NCI-H1048 (cell line): ENCODE results near the gene KCNK10.
"Not testable (repeated sequence)": the region's sequence is repeated elsewhere in the genome, so short reads cannot be mapped to it uniquely, and the experiment has no call there.

Experiments used
- DNase-seq: peaks from one replicate; lab custom pipeline; 2025; lab: John Stamatoyannopoulos, UW

KCNK10 gene

DNA sequence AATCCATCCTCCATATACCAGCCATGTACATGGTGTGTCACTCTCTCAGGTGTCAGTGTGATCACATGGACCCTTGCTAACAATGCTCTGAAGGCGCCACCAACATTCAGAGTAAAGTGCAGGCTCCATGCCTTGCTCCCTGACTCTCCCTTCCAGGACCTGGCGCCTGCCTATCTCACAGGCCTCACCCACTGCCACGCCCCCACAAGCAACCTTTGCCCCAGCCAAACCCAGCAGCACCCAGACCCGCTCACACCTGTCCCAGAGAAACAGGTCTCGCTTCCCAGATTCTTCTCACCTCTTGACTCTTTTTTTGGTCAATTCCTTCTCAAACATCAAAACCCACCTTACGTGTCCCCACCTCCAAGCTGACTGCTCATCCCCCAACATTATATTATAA is 52.3 kb downstream of the KCNK10 start:
- no peak for DNase-seq

DNA sequence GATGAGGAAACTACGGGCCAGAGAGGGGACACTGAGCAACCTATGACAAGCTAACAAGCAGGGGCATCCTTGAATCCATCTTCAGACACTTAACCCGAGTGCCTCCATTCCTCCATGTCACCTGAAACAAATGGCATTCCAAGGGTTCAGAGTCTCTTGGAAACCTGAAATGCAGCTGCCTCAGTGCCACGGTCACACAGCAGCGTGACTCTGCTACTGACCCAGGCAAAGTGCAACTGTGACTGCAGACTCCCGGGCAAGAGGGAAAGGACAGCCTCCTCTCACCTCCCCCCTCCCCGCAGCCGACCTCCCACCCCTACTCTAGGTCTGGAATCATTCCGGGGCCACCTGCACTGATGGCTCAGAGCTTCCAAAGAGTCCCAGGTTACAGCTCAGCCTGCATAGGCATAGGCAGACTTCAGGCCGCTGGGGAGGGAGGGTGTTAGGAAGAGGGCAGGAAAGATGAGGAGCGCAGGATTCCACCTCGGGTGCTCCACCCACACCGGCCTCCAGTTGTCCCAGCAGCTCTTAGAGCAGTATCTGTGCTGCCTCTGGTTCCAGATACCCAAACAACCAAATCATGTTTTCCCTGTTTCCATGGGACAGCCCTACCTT is 53.2 kb downstream of the KCNK10 start:
- no peak for DNase-seq

DNA sequence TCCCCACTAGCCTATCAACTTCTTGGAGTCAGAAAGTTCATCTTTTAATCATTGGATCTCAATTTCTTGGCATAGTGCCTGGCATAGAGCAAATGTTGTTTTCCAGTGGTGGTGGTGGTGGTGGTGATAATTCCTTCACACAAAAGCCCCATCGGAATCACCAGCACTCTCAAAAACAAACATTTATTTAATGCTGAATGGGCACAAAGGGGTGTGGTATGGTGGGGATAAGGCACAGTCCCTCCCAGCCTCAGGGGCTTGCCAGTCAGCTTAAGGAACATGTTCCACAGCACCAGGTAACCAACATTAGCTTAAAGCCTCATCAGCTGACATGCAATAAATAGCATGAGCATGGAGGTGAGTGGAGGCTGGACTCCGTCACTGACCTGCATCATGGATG is 56.6 kb downstream of the KCNK10 start:
- no peak for DNase-seq

DNA sequence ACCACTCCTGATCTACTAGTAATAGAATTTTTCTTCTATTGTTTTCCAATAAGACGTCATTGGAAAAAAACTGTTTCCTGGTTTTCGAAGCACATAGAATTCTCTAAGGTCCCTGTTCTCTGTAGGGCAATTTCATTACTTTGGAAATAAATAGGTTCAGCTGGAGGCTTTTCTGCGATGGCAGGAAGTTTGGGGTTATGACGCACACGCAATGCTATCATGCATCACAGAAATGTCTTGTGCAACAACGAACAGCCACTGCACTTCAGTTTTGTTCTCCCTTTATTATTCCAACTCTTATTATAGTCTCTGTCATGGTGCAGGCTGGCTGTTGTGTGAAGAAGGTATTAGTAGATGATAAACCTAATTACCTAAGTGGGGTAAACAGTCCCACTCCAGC is 59.0 kb downstream of the KCNK10 start:
- DNase-seq = no peak

DNA sequence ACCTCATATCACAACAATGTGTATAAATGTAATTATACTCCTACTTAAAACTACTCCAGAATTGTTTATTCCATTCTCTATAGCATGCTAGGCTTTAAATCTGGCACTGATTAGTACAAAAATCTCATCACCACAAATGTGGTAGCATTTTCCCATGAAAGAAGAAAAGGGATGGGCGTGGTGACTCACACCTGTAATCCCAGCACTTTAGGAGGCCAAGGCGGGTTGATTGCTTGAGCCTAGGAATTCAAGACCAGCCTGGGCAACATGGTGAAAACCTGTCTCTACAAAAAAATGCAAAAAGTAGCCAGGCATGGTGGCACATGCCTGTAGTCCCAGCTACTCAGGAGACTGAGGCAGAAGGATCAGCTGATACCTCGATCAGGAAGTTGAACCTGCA is 61.8 kb downstream of the KCNK10 start:
- DNase-seq = not testable (repeated sequence)

DNA sequence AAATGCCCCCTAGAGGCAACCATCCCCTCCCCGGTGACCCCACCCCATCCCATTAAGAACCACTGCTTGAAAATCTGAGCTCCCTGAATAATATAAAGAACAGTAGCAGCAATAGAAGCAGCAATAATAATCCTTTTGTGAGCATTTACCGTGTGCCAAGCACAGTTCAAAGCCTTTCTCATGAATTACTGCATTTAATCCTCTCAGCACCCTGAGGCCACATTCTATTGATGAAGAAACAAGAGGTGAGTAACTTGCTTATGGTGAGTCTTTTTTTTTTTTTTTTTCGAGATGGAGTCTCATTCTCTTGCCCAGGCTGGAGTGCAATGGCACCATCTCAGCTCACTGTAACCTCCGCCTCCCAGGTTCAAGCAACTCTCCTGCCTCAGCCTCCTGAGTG is 65.0 kb downstream of the KCNK10 start:
- no peak for DNase-seq

DNA sequence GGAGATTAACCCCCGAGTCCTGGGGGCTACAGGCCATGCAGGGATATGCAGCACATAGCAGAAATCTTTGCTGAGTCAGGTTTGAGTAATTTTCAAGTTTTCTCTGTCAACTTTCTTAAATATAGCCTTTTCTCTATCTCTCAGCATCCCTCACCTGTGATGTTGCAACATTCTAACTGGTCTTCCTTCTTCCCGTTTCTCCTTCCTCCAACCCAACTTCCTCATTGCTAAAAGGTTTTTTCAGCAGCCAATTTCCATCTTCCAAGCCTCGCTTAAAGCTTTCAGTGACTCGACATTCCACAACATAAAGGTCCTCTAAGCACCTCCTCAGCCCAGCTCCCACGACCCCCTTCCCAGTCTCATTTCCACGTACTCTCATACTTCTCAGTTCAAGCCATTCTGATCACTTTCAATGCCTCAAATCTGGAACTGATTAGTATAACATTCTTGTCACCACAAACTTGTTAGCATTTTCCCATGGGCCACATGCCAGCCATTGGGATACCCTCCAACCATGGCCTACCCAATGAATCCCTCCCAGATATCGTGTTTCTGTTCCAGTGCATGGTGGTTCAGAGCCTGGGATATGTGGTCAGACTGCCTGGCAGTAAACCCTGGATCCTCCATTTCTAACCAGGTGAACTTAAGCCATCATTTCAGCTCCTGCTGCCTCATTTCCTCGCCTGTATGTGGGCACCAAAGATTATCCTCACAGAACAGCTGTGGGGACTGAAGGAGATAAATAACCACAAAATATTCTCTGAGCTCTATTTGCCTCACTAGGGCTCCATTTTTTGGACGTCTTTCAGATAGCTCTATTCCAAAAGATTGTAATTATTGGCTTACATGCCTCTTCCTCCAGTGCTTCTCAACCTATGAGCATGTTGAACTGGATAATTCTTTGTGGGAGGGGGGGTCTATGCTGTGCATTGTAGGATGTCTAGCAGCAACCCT is 65.8 kb downstream of the KCNK10 start:
- no peak for DNase-seq

DNA sequence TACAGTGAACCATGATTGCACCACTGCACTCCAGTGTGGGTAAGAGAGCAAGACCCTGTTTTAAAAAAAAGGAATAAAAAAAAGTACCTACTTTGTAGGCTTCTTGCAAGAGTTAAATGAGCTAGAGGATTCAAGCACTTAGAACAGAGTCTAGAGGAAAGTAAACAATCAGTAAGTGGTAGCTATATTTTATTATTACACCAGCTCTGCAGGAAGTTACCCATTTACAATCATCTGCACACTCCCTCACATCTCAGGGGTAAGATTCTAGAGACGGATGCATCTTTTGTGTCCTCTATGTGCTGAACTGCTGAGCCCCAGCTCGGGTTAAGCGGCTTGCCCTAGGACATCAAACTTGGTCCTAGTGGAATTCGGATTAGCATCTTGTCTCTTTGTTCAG is 67.3 kb downstream of the KCNK10 start:
- DNase-seq = no peak

DNA sequence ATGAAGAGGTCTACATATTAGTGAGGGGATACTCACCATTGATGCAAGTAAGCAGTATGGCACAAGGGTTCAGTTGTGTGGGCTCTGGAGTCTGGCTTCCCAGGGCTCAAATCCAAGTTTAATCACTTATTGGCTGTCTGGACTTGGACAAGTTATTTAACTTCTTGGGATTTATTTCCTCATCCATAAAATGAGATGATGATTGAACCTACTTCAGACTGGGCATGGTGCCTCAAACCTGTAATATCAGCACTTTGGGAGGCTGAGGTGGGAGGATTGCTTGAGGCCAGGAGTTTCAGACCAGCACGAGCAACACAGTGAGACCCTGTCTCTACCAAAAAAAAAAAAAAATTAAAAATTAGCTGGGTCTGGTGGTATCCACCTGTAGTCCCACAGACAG is 67.9 kb downstream of the KCNK10 start:
- DNase-seq = no peak

DNA sequence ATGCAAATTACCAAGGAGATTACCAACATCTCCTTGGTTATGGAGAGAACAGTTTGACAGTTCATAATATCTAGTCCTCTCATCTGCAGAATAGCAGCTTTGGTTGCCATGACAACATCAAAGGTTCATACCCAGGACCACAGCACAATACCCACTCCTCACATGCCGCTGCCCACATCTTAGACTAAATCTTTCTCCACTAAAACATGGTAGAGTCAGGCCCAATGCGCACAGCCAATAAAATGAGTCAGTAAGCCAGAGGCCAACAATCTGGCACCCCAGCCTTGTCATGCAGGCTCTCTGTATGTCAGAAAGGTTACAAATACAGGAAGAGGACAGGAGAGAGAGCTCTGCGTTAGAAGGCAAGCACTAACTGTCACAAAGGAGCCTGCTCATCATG is 70.6 kb downstream of the KCNK10 start:
- no peak for DNase-seq

DNA sequence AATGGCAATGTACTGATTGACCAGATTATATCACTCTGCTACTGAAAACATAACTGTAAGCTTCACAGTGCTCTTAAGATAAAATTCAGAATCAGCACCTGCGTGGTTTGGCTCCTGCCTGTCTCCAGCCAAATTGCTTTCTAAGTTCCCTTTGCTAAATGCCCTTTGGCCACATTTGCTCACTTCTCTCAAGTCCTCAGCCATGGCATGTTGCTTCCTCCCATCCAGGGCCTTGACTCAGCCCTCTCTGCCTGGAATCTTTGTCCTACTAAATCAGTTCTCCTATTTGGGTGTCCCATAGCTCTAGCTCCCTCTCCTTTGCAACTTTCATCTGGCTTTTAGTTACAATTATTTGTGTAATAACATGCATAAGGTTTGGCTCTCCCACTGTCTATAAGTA is 71.4 kb downstream of the KCNK10 start:
- no peak for DNase-seq

DNA sequence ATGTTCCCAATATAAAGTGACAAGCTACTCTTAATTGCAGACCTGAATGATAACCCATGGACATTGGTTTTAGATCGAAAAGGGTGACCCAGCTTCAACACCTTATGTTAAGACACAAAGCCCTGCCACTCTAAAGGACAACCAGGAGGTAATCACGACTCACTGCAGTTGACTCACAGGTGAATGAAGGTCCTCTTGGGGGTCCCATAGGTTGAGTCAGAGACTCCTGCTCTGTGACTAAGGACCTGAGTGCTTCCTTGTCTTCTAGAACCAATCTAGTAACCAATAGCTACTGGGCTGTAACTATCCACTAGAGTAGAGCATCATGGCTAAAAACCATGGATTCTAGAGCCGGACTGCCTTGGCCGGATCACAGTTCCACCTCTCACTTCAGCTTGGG is 73.8 kb downstream of the KCNK10 start:
- no peak for DNase-seq

DNA sequence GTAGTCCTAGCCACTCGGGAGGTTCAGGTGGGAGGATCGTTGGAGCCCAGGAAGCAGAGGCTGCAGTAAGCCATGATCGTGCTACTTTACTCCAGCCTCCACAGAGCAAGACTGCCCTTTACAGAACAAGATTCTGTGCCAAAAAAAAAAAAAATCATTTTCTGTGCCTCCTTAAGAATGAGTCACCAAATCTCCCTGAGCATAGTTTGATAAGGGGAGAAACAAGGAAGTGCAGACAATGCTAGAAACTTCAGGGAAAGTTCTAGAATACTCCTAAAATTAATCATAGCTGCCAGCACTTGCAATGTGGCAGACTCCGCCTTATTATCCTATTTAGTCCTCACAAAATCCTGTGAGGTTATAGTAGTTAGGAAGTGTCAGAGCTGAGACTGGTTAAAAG is 74.5 kb downstream of the KCNK10 start:
- DNase-seq = no peak

DNA sequence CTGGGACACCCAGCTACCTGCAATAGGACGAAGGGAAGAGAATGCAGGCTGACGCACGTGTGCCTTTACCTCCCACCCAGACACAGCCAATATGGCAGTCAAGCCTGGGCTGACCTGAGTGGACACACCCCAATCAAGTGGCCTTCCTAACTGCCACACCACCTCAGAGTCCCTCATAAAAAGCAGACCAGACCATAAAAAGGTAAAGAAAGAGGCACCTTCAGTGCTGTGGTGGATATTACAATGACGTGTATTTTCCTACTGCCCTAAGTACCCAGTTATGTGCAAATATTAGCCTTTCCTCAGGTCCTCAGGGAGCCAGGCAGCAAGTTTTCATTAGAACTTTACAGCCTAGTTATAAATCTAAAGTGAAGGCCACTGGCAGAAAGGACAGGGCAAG is 75.8 kb downstream of the KCNK10 start:
- no peak for DNase-seq

DNA sequence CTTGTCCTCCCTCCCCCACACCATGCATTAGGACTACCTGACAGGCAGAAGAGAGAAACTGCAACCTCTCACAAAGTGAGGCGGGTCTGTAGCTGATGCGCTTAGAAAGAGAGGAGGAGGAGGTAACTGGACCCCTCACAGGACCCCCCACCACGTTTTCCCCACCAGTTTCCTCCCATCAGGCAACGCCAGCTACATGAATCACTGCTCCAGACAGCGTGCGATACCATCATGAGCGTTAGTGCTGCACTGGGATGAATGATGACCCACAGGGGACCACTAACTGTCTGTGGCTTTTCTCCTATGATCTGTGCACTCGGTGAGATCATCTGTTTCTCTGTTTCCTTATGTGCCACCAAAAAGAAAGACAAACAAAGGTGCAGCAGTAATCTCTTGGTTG is 77.7 kb downstream of the KCNK10 start:
- DNase-seq = no peak

DNA sequence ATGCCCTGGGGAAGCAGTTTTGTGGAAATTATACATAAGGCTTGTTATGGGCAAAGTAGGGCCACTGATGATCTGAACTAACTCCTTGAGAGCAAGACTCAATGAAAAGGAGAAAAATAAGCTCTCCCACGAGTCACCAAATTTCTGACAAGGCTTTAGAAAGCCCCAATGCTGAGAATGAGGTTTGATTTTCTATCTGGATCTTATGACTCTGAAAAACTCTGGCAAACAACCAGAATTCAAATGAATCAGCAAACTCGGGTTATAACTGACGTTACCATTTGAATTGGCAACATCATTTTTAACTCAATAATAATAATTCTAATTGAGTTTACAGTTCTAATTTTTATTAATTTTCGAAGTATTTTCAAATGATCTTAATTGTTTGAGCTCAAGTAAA is 79.1 kb downstream of the KCNK10 start:
- DNase-seq = no peak

DNA sequence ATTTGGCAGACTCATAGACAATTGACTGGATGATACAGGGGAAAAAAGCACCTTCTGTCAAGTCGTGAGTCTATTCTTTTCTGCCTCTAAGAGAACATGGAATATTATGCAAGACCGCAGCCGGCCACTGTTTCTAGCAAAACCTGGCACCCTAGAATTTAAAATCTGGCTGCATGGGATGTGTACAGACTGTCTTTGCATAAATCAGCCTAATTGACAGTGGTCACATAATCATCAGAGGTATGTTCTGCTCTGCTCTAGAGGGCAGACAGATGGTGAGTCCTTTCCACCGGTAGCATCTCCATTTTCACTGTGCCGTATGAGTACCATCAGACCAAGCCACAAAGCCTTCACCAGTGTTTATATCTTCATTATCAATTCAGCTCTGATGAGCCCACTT is 80.6 kb downstream of the KCNK10 start:
- DNase-seq = no peak

DNA sequence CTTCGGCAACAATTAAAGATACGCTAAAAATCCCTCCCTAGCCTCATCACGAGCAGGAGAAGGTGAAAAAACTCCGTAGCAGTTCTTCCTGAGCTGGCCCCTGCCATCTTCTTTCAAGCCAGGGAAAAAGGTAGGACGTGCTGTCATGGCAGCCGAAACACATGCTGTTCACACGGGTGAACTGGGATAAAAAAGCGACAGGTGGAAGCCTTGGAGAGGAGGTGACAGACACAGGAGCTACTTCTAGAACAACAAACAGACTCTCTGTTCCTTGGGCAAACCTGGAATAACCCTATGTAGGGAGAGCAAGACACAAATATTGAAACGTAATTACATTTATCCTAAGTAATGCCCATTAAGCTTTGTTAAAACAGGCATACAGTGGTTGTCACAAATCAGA is 81.3 kb downstream of the KCNK10 start:
- DNase-seq = no peak

DNA sequence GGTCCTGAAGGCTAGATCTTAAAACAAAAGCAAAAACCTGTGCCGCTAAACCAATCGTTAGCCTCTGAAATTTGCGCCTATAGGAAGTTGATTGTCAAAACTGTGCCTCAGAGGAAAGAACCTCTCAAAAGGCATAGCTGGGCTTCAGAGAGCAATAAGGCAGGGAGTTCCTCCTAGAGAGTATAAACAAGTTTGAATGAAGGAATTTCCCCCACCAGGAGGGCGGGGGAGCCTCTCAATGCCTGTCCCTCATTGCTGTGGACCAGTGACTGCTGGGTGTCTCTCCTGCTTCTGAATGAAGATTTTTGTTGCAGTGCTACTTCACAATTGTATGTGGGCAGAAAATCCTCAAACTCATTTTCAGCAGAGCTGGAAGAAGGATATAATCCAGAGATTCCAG is 88.6 kb downstream of the KCNK10 start:
- no peak for DNase-seq

DNA sequence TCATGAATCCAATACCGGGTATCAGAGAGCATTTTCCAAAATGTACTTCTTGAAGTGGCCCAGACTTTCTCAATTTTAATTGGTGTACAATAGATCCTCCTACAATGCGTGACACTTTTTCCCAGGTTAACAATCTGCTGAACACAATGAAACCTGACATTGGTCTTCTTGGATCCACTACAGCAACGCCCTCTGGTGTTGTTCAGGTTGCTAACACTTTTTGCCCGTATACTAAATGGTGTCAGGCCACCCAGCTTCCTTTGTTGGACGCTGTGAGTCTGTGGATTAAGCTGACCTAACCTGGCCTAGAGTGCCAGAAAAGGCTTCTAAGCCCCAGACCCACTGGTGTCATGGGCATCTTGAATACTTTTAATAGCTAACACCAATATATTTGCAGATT is 89.2 kb downstream of the KCNK10 start:
- DNase-seq = no peak

DNA sequence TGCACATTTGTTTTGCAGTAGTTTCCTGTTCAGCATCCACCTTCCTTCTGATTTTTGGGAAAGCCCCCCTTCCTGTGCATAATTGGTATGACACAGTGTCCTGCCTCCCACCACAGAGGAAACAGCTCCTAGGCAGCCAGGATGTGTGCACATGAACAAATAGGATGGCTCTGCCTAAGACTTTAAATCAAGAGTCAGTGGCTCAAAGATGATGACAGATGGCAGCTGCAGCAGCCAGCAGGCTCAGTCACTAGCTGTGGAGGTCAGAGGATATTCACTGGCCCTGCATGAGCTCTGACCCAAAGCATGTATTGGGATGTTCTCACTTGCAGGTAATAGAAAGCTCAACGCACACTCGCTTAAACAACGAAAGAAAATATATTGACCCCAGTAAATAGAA is 90.3 kb downstream of the KCNK10 start:
- no peak for DNase-seq

DNA sequence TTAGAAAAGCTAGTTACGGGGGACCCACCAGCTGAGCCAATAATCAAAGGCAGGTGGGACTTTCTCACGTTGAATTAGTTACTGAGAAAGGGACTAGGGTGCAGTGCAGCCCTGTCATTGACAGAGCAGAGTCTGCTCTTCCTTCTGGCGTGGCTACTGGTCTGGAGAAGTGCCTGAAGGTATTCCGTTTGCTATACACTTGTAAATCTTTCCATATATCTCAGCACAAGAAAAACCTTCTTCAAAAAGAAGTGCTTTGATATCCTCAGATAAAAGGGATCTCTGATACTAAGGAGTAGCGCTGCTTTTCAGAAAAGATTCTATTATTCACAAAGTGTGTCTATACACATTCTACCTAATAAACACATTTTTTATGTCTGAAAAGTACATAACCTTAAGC is 91.5 kb downstream of the KCNK10 start:
- DNase-seq = no peak

DNA sequence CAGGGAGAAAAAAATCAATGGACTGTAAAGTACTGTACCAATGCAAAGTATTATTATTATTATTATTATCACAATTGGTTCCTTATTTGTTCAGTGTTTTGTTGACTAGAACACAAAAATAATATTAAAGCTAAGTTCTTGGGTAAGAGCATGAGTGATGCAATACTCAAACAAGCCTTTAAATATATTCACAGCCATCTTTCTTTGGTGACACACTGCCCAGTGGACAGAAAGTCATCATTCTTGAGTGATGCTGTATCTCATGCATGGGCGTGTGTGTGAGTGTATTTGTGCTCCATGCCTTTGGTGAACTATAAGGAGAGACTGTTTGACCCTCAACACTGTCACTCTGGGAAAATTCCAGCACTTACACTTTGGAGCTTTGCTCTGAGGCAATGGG is 93.6 kb downstream of the KCNK10 start:
- DNase-seq = no peak
